Stimulated activated CD4-positive, alpha-beta T cell treated with anti-CD3 and anti-CD28 coated beads, TNF-alpha, amount 100 ng/mL, for 24 hours (primary cell): Measurements from ENCODE around the gene MELK.

ENCODE experiments used
- DNase-seq, 3 experiments: peaks; one replicate each; pipeline ENCODE4 v3.0.0-alpha.2; 2020; ENCODE audit warnings: low read depth in 3 of 3

MELK gene

DNA sequence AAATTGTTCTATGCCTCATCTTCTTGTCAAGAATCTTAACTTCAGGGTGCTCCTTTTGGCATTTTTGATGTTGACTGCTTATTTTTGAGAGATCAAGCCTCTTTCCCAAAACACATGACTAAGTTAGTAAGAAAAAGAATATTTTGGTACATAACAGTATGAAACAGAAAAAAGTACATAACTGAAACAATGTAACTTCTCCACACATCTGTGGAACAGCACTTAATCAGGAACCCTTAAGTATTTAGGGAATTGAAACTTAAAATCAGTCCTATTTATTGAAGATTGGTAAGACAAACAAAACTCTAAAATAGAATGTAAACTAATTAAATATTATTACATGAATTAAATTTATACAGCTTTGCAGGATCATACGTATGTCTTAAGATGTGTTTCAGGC, 103.4 kb downstream of the MELK start:
- no peak for DNase-seq

DNA sequence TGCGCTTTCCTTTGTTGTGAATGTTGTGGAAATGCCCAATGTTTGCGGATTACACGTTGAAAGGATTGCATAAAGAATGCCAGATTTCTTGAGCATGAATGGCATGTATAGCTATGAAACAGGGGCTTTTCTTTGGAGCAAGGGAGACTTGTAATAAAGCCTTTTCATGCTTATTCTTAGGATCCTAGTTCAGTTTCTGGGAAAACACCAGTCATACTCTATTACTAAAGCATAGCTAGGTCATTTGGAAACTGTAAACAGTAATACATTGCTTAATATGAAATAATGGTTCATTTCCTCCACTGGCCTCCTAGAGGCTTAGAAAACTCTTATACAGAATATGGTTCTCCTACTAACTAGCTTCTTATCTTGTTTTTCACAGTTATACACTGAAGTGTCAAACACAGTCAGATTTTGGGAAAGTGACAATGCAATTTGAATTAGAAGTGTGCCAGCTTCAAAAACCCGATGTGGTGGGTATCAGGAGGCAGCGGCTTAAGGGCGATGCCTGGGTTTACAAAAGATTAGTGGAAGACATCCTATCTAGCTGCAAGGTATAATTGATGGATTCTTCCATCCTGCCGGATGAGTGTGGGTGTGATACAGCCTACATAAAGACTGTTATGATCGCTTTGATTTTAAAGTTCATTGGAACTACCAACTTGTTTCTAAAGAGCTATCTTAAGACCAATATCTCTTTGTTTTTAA, 104.2 kb downstream of the MELK start:
- DNase-seq = no peak

DNA sequence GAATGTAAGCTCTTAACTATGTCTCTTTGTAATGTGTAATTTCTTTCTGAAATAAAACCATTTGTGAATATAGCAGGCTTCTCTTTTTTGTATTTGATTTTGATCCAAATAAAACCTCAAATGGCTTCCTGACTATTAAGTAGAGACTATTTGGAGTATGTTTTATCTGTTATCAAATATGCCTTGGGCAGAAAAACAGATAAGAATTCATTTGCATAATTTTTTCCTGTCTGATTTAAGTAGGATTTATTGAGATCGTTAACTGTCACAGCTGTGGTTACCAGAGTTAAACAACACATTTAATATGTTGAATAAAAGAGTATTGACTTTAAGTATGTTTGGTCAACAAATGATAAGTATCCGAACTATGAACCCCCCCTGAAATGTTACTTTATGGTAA, 104.9 kb downstream of the MELK start:
- no peak for DNase-seq

DNA sequence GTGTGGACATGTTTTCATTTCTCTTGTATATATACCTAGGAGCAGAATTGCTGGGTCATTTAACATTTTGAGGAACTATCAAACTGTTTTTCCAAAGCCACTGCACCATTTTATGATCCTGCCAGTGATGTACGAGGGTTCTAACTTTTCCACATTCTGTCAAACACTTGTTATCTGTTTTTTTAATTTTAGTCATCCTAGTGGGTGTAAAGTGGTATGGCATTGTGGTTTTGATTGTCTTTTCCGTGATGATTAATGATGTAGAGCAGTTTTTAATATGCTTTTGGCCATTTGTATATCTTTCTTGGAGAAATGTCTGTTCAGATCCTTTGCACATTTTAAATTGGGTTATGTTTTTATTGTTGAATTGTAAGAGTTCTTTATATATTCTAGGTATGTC, 107.0 kb downstream of the MELK start:
- no peak for DNase-seq

DNA sequence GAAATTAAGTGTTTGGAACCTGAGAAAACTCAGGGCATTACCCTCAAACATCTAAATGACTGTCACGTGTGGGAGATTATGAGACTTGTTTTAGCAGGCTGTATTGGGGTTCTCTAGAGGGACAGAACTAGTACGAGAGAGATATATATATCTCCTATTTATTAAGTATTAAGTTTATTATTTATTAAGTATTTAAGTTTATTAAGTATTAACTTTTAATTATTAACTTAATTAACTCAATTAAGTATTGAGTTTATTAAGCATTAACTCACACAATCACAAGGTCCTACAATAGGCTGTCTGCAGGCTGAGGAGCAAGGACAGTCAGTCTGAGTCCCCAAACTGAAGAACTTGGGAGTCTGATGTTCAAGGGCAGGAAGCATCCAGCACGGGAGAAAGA, 113.8 kb downstream of the MELK start:
- no peak for DNase-seq

DNA sequence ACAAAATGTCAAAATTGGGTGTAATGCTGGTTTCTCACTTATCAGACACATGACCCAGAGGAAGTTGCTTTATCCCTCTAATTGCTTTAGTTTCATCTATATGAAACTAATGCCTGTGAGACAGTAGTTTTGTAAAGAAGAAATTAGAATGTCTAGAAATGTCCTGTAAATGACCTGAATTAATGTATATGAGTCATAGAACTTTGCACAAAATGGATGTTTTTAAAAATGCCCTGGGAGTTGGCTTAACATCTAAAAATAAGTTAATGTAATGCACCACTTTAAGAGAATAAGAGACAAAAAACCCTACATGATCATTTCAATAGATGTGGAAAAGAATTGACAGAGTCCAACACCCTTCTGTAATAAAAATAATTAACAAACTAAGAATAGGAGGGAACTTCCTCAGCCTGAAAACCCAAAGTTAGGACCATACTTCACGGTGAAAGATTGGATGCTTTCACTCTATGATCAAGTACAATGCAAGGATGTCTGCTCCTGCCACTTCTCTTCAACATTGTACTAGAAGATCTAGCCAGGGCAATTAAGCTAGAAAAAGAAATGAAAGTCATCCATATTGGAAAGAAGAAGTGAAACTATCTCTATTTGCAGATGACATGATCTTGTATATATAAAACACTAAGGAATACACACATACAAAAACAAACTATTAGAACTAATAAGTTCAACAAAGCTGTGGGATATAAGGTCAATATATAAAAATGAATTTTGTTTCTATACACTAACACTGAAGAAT, 117.9 kb downstream of the MELK start:
- no peak for DNase-seq

DNA sequence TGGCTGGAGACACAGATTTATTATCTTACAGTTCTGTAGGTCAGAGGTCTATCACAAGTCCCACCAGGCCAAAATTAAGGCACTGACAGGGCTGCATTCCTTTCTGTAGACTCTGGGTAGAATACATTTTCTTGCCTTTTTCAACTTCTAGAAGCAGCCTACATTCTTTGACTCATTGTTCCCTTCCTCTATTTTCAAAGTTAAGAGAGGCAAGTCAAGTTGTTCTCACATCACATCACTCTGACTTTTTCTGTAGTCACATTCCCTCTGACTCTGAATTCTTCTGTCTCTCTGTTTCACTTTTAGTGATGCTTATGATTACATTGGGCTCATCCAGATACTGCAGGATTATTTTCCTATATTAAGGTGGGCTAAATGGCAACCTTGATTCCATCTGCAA, 119.0 kb downstream of the MELK start:
- no peak for DNase-seq

DNA sequence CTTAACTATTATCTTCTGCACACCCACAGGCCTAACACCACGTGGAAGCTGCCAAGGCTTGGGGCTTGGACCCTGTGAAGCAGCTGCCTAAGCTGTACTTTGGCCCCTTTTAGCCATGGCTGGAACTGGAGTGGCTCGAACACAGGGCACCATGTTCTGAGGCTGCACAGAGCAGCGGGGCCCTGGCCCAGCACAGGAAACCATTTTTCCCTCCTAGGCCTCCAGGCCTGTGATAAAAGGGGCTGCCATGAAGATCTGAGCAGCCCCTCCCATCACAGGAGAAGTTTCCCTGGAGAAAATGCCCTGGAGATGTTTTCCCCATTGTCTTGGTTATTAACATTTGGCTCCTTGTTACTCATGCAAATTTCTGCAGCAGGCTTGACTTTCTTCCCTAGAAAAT, 126.3 kb downstream of the MELK start:
- DNase-seq = no peak

DNA sequence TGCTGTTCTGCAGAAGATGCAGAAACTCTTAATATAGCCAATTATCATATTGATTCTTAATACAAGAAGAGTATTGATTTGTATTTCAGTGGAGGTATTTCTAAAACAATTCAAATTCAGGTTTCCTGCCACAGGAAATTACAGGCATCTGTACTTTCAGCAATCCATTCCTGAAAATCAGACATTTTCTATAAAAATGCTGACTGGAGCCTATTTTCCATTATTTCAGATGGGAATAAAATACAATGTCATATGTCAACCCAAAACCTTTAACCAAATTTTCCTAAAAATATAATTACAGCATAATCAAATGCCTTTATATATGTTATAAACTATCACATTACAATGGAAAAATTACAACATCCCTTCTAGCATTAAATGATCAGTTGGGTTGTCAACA, 131.5 kb downstream of the MELK start:
- no peak for DNase-seq

DNA sequence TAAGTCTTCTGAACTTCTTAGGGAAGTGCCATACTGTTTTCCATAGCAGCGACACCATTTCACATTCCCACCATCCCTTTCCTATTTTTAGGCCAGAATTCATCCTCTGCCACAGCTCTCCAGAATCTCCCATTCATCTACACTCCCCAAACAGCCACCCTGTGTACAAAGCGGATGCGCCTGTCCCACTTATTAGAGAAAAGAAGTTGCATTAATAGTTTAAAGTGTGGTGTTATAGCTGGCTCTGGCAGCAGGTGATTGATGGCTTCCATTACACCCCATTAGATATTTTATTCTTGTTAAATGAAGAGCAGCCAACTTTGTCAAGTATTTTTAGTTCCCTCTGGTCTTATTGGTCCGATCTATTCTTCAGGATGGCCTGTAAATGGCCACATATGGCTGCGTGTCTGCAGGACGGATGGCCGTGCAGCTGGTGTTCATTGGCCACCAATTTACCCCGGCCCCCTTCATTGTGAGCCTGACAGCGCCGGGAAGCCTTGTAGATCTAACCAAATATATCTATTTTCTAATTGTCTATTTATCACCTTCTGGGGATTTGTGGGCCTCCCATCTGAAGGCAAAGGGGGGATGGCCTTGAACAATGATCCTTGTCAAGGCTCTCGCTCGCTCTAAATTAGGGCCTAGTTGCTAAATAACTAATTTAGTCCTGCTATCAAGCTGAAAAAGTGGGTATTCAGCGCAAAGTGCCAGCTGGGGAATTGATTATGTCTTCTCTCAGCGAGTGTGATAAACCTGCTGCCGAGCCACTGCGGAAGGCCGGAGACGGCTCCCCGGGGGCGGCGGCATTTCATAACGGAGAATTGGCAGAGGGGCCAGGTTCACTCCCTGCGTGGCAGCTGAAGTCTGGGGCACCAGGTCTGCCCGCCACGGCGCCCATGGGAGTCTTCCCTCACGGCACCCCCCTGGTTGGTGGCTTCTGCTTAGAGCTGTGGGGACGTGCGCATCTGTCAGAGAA, 141.1 kb downstream of the MELK start:
- no peak for DNase-seq

DNA sequence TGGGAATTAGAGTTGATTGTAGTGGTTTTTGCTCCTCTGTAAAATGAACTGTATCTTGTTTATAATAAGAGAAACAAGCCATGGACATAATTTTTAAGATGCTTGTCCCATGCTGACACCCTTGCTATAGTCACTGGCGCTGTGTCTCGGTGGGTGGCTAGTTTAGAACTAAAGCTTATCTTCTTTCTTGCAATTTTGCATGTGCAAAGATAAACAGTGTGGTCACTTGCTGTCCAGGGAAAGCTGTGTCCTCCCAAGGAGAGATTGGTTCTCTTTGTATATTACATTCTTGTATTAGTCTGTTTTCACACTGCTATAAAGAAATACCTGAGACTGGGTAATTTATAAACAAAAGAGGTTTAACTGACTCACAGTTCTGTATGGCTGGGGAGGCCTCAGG, 143.8 kb downstream of the MELK start:
- DNase-seq = no peak

DNA sequence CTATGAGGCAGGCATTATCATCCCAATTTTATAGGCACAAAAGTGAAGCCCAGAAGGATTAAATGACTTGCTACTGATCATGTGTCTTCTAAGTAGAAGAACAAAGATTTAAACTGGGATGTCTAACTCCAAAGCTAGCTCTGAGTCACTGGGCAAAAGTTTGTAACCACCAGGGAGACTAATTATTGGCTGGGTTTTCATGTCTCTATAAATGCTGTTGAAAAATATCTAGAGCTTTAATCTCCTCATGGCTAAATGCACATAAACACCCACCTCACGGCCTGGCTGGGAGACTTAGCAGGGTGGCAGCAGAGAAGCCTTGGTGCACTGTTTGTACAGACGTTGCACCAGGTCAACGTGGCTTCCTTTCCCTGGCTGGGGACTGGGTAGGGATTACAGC, 144.6 kb downstream of the MELK start:
- no peak for DNase-seq

DNA sequence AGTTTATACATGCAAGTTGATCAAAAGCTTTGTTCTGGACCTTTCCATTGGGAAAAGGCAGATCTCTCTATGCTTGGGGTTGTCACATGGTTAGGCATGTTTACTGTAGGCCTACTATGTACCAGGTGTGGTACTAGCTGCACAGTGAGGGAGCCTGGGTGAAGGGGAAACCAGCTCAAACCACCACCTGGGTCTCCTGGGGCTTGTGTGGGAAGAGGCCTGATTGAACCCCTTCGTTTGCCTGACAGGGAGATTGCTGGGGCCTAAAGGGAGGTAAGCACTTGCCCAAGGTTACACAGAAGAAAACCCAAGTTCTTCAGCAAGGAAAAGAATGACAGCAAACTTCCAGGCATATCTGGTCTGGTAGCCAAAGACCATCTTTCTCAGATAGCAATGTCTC, 145.9 kb downstream of the MELK start:
- DNase-seq = no peak

DNA sequence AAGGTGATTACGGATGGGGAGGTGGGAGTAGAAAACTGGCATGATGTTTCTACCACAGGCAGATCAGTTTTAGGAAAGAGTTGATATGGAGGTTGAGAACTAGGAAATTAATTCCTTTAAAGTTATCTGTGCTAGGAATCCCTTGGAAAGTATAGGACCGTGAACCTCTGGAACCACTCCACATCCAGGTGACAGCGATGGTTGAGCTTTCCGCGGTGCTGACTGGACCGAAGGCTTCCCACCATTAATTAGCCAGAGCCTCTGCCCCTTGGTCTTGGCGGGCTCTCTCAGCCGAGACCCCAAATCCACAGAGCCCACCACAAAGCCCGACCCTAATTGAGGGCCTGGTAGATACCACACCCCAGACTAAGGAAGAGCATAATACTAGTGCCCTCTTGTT, 147.3 kb downstream of the MELK start:
- no peak for DNase-seq

DNA sequence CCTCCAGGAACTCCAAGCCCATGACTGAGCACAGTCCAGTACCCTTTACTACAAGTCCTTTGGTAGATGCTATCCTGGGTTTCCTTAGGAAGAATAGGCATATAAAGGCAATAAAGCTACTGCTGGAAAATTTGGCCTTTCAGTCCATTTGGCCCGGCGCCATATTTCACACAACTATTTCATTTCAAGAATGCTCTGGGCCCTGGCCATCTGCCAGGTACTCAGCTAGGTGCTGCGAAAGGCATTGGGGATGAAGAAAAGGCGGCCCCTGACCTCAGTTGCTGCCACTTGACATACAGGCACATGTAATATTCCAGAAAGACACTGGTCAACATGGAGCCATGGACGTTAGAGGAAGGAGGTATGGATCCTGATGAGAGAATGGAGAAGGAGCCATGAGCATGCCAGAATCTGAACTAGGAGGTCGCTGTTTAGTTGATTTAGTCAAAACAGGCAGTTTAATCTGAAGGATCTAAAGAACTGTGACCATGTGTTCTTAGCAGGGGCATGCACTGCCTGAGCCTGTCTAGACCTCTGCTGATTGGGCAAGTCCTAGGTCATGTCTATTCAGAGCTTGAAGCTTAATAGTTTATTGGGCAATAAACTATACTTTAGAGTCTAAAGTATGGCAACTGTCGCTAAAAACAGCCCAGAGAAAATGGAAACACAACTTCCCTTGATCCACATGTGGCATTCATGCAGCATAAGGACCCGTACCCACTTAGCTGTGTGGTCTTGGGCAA, 149.3 kb downstream of the MELK start:
- DNase-seq = no peak

DNA sequence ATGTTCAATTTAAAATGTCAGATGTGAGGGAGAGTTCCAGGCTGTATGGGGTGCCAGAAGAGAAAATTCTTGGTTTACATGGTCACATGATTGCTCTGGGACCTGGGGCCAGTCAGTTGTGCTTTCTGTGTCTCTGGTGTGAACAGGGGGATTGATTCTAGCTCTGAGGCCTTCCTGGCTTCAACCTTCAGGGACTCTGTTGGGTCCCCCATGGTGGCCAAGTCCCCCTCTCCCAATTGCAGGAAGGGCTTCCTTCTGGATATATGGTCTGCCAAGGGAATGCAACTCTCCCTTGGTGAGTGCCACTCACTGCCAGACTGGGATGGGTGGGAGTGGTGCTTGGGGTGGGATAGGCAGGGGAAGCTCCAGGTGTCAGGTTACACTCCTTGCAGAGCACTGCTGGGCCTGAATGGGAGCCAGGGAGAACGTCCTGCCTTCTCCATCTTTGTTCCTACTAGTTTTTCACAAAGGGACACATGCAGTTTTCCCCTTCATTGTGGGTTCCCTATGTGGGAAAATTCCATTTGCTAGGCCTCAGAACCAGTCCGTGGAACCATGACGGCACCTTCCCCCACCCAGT, 153.2 kb downstream of the MELK start:
- no peak for DNase-seq
